NCI-H1105 (cell line): ENCODE data around the gene SHC3.
A peak's percentile ranks its signal among the peaks of the same experiment; 100 is the strongest.

ENCODE experiments used
- DNase-seq: peaks from one replicate; lab custom pipeline; 2025; lab: John Stamatoyannopoulos, UW

SHC3 gene

GRCh38 chr9:89185980-89186379, 7.4 kb upstream of the SHC3 start:
- no peak for DNase-seq

DNA sequence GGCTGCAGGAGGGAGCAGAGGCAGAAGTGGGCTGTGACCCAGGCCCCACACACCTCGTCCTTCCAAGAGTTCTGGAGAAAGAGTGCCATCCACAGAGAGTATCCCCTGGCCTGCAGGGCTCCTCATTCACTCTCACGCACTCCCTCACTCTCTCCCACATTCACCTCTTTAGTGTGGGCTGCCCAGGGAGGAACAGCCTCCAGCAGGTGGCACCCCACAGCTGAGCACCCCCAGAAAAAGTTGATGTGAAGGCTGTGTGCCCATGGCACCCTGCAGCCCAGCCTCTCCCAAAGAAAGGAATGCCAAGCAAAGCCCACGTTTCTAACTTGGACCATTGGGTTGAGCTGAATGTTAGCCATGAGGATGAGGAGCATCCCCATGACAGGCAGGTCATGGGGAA, 4.5 kb upstream of the SHC3 start:
- no peak for DNase-seq

DNA sequence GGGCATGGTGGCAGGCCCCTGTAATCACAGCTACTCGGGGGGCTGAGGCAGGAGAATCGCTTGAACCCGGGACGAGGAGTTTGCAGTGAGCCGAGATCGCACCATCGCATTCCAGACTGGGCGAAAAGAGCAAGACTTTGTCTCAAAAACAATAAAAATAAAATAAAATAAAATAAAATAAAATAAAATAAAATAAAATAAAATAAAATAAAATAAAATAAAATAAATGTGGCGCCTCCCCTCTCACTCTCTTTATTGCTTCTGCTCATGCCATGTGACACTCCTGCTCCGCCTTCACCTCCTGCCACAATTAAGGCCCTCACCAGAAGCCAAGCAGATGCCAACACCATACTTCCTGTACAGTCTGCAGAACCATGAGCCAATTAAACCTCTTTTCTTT, 3.8 kb upstream of the SHC3 start:
- DNase-seq, result no peak

GRCh38 chr9:89179895-89180734, 1.5 kb upstream of the SHC3 start:
- peak; percentile 92 for DNase-seq

DNA sequence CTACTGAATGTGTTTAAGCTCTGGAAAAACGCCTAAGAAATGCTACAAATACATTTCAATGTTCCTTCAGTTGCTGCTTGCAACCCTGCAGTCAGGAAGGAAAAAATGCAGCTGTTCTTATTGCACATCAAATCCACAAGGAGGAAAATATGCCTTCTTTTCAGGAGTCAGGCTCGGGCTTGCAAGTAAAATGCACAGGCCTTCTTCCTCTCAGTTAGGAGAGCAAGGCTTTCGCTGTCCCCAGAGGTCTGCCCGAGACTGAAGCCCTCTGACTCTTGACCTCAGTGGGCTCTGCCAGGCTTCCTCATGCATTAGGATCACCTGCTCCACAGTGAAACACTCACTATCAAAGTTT, 899 bp upstream of the SHC3 start:
- DNase-seq, result no peak

DNA sequence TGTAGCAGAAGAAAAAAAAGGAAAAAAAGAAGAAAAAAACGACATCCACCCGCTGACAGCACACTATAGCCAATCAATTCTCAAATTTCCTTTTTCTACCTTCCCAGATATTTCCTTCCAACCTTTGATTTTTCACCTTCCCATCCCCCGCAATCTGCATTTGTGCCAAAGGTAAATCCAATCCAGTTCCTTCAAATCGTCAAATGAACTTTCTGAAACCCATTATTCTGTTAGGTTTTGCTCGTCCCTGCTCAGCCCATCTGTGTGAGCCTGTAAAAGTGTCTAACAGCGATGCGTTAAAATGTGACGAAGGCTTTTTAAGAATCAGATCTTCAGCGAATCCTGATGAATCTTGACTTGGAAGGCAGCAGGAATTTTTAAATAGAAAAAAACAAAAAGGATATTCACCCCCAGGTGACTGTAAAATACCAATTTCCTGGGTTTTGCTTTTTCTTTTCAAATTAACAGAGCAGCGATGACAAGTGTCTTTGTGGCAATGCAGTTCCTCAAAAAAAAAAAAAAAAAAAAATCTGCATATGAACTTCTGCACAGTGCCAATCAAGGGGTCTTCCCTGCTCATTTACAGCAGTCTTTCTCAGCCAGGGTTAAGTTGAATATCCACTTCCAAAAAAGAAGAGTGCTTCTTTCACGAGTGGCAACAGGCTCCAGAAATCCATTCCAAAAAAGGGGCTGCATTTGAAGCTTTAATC, 367 bp upstream of the SHC3 start:
- DNase-seq, result no peak

DNA sequence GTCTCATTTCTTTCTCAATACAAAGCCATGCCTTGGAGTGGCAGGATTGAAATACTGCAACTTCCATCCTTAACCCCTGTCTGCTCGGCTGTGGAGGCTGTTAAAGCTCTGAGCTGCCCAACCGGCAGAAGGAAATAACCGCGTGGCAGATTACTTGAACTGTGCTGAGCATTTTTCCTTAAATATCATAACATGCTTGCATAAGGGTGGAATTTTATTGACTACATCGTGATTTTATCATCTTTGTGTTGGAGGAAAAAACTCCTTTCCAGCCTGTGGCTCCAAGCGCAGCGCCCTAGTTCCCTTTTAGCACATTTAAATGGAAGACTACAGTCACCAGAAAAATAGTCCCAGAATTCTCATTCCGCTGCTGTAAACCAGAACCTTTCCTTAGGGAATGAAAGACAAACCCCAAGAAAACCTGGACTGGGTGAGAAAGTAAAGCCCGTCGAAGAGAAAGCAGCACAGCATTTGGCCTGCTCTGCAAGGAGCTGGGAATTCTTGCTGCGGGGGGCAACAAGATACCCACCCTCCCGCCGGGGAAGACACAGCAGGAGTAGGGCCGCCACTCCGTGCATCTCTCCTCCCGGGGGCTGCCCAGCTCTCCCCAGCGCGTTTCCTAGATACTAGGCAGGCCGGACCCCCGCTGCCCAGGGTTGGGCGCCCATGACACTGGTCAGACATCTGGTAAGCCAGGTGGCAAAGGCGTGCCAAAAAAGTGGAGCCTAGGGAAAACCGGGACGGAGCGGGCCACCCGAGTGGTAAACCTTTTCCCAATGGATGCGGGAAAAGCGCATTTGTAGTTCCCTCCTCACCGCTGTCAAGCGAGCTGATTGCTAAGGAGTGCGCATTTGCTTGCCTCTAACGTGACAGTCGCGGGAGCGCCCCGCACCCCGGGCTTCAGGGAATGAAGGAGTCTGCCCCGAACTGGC, 1.3 kb downstream of the SHC3 start:
- no peak for DNase-seq

- DNase-seq, result no peak
Measured at GRCh38 chr9:89175828-89176261, 2.8 kb downstream of the SHC3 start.

- DNase-seq, result no peak
Measured at GRCh38 chr9:89174291-89174690, 4.3 kb downstream of the SHC3 start.

- no peak for DNase-seq
Measured at GRCh38 chr9:89173072-89173471, 5.5 kb downstream of the SHC3 start.

- DNase-seq, result no peak
Measured at GRCh38 chr9:89172398-89172797, 6.2 kb downstream of the SHC3 start.

DNA sequence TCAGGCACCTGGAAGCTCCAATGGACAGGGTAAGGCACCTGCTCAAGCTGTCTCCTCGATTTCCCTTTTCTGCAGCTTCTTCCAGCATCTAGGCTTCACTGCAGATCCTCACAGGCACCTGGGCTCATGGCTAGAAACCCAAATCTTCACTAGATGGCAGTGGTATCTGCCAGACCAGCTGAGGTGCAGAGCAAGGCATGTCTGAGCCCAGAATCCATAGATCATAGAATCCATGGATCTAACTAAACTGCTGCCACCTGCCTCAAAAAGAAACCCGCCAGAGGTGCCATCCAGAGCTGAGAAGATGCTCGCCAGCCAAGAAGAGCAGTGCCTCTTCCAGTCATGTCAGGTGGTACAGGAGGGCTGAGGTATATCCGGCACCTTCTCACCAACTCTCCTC, 6.9 kb downstream of the SHC3 start:
- DNase-seq, result no peak

DNA sequence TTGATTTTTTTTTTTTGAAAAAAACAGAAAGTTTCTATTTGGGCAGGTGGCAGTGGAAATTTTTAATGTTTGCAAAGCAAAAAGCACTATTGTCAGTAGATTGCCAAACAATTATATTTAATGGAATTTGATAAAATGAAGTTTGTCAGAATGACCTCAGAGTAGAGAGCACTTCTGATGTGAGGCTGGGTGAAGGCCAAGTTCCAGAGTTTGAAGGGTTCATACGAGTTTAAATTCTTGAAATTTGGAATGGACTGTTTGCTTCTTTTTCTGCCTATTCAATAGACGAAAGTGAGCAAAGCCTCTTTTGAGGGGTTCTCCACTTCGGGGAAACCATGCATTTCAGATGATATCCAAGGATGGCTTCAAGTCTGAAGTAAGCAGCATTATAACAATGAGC, 7.4 kb downstream of the SHC3 start:
- DNase-seq, result no peak

DNA sequence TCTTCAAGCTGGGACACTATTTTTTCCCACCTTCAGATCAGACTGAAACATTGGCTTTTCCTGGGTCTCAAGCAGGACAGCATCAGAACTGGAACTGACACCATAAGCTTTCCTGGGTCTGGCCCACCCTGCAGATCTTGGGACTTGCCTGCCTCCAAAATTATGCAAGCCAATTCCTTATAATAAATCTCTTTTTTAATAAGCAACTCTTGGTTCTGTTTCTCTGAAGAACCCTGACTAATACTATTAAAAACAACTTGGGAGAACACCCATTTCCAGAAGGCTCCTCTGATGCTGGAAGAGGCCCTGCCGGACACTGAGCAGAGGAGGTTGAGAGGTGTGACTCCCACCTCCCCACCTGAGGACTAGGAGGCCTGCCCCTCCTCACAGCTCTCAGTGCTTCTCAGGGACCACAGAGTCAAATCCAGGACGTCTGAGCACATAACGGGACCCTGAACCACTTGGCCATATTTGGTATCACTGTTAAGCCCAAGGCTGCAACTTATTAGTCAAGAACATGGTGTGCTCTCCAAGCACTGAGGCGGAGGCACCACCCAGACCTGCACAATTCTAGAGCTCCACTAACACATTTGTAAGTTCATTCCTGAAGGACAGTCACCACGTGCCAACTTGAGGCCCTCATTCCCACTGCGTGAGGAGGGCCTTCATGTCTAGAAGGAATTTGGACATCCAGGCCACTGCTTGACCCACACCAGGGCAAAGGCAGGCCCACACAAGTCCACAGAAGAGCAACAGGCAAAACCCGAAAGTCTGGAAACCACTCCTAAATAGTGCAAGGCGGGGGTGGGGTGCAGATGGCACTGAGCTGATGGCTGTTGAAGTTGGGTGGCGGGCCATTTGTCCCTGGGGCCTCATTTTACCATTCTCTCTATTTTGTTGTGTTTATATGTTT, 9.5 kb downstream of the SHC3 start:
- DNase-seq, result no peak

DNA sequence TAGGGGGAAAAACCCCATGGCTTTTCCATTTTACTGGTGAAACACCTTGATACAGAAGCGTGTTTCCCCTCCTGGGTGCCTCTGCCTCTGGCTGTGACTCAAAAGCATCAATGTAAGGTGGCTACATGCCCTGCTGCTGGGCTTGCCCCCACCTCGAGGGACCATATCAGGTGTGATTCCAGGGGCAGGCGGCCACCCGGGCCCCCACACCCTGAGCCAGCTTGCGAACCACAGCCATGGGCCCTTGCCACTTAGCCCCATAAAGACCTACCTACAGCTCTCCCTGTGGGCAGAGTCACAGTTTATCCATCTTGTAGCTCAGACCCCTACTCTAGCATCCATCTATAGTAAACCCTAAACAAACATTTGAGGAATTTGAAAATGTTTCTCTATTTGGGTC, 10.8 kb downstream of the SHC3 start:
- no peak for DNase-seq

- DNase-seq, result no peak
Measured at GRCh38 chr9:89166852-89167251, 11.8 kb downstream of the SHC3 start.

GRCh38 chr9:89165880-89166279, 12.7 kb downstream of the SHC3 start:
- DNase-seq, result no peak

- no peak for DNase-seq
Measured at GRCh38 chr9:89165341-89165740, 13.3 kb downstream of the SHC3 start.

DNA sequence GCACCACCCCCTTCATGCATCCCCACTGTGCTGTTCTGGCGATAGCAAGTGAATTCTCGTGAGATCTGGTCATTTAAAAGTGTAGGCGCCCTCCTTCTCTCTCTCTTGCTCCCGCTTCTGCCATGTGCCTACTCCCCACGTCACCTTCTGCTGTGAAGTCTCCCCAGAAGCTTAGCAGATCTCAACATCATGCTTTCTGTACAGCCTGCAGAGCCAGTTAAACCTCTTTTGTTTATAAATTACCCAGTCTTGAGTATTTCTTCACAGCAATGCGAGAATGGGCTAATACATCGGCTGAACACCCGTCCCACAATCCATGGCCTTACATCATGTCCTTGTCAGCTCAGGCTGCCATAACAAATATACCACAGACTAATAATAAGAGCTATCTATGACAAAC, 17.4 kb downstream of the SHC3 start:
- DNase-seq, result no peak

DNA sequence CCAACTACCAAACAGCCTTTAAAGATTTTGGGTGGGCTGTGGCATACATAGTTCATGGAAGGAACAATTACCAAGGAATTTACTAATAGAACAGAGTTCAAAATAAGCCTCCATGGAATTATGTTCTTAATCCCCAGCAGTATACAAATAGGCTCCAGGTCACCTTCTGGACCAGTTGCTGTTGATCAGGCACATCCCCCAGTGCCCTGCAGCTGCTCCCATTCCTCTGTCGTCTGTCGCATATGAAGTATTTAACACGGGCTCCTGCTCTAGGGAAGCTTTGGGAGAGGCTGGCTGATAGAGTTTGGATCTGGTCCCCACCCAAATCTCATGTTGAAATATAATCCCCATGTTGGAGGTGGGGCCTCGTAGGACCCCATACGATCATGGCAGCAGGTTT, 17.8 kb downstream of the SHC3 start:
- DNase-seq, result no peak

DNA sequence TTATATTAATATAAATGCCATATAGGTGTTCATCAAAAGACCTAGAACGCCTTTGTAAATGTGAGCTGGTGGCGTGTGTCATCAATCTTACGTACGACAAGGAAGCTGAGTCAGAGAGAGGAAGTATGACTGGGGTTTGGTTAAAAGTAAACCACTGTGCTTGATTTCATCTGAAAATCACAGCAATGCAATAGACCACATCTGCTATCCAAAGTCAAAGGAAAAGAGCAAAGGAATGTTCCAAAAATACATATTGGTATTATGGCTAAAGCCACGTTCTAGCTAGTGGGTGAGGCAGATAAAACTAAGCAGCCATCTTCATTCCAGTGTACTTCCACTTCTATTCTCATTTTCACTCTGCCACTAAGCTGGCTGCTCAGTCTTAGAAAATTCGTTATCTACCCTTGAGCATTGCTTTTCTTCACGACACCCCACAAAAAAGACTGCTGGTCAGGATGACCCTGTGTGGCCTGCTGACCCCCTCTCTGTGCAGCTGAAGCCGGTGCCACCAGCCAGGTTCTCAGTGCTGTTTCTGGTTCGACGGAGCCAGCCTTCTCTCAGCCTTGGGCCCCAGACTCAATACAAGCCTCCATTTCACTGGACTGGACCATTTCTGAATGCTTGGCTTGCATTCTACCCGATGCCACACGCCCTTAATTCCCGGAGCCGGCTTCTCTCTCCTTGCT, 23.8 kb downstream of the SHC3 start:
- DNase-seq, result no peak
